ENCODE results near the gene ELK3.

Gene ELK3

DNA sequence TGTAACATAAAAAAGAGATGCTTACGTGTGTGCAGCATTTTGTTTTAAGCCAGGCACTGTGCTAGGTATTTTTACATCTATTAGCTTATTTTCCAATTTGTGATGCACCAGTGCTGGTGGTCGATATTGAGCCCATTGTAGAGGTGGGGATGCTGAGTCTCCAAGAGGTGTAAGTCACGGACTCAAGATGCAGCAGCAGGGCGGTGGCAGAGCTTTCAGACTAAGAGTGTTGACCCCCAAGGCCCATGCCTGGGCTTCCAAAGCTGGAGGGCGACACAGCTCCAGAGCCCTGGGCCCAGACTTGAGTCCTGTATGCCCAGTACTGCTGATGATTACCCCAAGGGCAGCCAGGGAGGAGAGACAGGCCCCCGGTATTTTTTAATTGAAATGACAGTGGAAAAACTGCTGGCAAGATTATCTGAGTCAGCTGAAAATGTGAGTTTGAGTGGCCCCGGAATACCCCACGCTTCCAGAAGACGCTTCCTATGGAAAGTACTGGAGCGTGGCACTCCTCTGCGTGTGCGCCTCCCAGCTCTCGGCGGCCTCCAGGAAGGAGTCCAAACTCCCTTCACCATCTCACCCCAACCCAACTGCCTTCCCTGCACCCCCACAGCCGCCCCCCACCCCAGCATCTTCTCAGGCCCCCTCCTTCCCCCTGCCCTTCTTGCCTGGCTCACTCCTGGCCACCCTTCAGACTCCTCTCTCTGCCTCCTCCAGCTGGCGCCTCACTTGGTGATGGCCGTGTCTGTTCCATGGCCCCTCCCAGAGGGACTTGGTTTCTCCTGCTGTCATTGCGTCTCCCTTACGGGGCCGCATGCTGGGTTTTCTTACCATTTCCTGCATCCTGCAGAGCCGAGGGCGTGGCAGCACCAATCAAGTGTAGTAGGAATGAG is 40.7 kb downstream of the ELK3 start:
- no peak for DNase-seq (ENCODE audit: low read depth in 2 of 2)

DNA sequence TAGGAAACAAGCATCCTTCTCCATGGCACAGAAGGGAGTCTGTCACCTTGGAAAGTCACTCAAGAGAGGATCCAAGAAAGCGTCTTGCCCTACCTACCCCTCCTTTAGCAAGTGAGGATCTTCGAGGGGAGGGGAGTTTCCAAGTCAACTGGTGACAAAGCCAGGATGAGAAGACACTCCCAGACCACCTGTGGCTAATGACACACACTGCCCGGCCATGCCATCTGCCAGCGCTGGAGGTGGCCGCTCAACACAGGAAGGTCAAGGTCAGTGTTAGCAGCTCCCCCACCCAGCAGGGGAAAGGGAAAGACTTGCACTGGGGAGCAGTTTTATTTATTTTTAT is 41.3 kb downstream of the ELK3 start:
- no peak for DNase-seq (ENCODE audit: low read depth in 2 of 2)

GRCh38 chr12:96236221-96236822 is 42.1 kb downstream of the ELK3 start:
- peak in 1 of 2 experiments; percentile 30 for DNase-seq (ENCODE audit: low read depth in 2 of 2)

- no peak for DNase-seq (ENCODE audit: low read depth in 2 of 2)
Observed at GRCh38 chr12:96237035-96237434, 42.9 kb downstream of the ELK3 start.

DNA sequence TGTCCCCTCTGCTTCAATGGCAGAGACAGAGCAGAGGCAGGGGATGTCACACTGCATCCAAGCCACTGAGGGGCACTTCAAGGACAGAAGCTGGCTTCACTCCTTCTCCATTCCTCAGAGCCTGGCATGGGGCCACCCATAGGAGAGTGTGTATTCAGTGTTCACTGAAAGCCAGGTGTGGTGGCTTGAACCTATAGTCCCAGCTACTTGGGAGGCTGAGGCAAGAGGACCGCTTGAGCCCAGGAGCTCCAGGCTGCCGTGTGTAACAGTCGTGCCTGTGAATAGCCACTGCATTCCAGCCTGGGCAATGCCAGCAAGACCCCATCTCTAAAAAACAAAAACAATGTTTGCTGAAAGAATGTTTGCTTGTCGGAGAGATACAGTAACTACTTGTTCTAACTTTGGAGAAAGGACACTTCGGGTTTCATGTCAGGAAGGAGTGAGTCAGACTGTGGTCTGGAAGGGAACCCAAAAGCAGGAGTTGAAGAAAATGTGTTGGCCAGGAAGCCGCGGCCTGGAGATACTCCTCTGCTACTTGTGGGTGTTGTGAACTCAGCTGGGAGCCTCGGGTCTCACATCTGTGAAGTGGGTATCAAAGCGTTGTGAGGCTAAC is 43.4 kb downstream of the ELK3 start:
- peak; percentile 85 for DNase-seq (ENCODE audit: low read depth in 2 of 2)

DNA sequence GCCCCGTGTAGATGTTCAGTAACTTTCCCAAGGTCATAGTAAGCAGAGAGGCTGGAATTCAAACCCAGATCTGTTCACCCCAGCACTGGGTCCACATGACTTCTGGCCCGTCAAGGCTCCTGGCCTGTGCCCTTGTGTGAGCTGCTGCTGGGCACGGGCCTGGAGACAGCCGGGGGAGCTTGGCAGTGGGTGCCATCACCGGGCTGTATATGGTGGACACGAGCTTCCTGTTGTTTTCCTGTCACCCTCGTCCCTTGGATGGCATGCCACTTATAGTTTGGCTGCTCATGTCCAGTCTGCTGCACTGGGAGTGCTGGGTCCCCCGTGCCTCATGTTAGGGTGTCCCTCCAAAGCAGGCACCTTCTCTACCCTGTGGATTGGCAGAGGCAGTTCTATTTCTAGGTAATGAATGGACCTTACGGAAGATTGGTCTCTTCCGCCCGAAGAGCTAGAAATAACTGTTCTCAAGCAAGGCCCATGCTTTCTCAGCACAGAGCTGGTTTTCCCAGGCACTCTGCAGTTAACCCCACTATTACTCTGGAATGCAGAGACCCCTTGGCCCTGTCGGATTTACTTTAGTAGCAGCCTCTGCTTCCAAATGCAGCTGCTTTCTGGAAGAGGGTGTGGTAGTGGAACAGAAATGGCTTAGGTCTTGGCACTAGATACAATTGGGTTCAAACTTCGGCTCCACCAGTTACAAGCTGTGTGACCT is 44.3 kb downstream of the ELK3 start:
- no peak for DNase-seq (ENCODE audit: low read depth in 2 of 2)

DNA sequence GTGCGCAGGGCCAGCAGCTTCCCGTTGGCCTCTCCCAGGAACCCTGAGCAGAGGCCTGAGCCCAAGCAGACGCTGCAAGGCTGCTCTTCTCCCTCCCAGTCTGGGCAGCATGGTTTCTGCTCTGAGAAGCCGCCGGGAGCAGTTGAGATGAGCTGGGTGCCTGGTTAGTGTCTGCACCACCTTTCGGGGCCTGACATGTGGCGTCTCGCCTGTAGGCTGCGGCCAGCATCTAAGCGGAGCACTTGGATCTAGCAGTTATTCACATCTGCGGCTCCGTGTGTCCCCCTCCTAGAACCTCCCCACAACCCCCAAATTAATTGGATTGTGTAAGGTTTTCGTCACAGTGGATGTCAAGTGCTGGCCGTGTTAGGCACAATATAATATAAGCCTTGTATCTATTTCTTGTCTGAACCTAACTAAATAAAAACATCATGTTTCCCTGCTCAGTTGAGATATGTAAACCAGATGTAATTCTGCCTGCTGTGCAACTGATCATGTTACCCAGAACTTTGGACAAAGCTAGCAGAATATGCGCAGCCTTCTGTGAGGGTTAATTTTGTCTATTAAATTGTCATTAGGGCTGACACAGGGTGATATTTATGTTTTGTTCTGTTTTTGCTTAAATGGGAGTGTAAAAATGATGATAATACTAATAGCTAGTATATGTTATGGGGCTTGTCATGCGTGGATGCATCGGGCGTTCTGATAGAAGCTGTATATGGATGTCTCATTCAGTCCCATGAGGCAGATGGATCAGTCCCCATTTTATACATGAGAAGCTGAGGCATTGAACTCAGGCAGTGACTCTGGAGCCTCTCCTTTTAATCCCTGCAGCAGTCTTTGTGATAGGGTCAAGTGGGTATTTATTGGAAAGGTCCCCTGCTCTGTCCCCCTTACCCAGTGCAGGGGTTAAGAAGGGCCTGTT is 45.8 kb downstream of the ELK3 start:
- peak in 1 of 2 experiments; percentile 47 for DNase-seq (ENCODE audit: low read depth in 2 of 2)

GRCh38 chr12:96240656-96241055 is 46.5 kb downstream of the ELK3 start:
- DNase-seq (ENCODE audit: low read depth in 2 of 2): no peak

GRCh38 chr12:96241431-96241830 is 47.3 kb downstream of the ELK3 start:
- no peak for DNase-seq (ENCODE audit: low read depth in 2 of 2)

GRCh38 chr12:96241846-96242256 is 47.7 kb downstream of the ELK3 start:
- DNase-seq (ENCODE audit: low read depth in 2 of 2): no peak

DNA sequence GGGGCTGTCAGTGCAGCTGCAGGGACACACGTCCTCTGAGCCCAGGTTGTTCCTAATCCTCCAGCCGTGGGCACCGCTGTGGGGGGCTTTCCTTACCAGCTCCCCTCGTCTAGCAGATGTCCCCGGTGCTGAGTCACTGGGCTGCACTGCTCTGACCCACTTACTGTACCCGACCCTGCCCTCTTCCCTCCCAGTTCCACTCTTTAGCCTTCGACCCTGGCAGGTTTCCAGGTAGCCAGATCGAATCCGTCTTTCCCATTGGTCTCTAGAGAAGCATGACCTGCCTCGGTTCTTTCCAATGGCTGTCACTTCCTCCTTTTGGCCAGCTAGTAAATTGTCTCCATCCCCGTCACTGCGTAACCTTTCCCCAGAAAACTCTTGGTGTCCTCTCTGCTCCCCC is 48.4 kb downstream of the ELK3 start:
- no peak for DNase-seq (ENCODE audit: low read depth in 2 of 2)

GRCh38 chr12:96244826-96245225 is 50.7 kb downstream of the ELK3 start:
- no peak for DNase-seq (ENCODE audit: low read depth in 2 of 2)

GRCh38 chr12:96246926-96247505 is 52.8 kb downstream of the ELK3 start:
- no peak for DNase-seq (ENCODE audit: low read depth in 2 of 2)

- DNase-seq (ENCODE audit: low read depth in 2 of 2): no peak
Observed at GRCh38 chr12:96247563-96247962, 53.4 kb downstream of the ELK3 start.

GRCh38 chr12:96248136-96248931 is 54.2 kb downstream of the ELK3 start:
- no peak for DNase-seq (ENCODE audit: low read depth in 2 of 2)

DNA sequence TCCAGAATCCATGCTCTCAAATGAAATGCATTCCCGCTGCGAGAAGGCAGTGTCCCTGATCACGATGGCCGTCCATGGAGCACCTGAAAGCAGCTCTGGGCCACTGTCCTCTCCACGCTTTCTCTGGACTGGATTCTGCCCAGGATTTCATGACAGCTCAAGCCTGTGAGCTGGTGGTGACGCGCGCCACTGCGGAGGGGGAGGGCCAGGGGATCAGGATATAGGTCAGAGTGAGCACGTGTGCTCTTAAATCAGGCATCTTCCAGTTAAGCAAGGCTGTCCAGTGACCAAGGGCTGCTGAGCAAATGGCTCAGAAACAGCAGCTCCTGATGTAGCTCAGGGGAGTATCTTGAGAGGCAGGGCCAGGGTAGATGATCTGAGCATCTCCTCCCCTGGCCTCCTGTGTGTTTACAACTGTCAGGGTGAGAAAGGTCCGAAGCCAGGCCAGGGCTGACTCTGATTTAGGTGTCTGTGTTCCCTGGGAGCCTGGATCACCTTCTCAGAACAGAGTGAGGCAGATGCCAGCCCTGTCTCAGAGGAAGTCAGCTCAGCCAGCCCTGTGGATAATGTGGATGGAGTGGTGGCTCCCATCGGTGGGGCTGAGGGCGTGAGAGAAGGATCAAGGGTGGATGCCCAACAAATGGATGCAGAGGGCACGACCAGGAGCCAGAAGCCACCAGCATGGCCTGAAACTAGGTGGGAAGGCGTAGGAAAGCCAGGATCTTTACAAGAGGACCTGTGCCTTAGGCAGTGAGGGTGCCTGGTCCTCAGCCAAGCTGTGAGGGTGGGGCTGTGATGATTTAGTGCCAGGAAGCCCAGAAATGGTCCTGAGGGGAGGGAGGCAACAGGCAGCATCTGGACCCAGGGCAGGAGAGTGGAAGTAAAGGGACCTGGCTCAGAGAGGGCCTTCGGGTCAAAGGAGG is 55.3 kb downstream of the ELK3 start:
- DNase-seq (ENCODE audit: low read depth in 2 of 2): no peak

GRCh38 chr12:96250119-96250685 is 56.0 kb downstream of the ELK3 start:
- DNase-seq (ENCODE audit: low read depth in 2 of 2): no peak

DNA sequence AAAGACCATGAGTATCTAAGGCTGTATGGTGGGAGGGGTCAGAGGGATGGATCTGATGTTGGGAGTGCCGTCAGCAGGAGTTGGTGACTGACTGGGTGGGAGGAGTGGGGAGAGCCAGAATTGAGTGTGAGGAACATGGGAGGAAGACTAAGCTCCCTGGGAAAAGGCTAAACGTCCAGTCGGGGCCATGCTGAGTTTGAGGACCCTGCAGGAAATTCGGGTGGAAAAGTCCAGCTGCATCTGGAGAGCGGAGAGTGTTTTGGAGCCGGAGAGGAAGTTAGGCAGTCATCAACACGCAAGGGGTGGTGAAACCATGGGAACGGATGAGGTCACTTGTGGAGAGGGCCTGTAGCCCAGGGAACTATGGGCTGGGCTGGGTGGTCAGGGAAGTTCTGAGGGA is 60.9 kb downstream of the ELK3 start:
- no peak for DNase-seq (ENCODE audit: low read depth in 2 of 2)

Data from fibroblast of skin of left biceps (primary cell).